Small intestine (tissue), 7 donors: ENCODE results near the gene MYCT1. TPM values are rescaled to one million over a fixed set of nuclear protein-coding genes. Genes with fewer than 3 reads are reported as not detected.
"Not testable (repeated sequence)": the region's sequence is repeated elsewhere in the genome, so short reads cannot be mapped to it uniquely, and the experiment has no call there.

Source experiments
- DNase-seq, 2 donors: peaks; one replicate each; pipeline versions ENCODE4 v3.0.0 to v3.0.0-alpha.2; 2013
- FAIRE-seq: peaks from 2 replicates; lab custom pipeline; 2012; peaks lifted over from hg19 to GRCh38; lab: Jason Lieb, UNC
- H3K27ac ChIP-seq, 3 donors: one replicate each; pipeline ENCODE4 v1.5.1; 2013; ENCODE audit warnings: low read length in 2 of 3, mild to moderate bottlenecking in 2 of 3, control low read depth in 1 of 3, inconsistent platforms in 1 of 3, low read depth in 1 of 3, moderate library complexity in 1 of 3
- H3K27me3 ChIP-seq, 3 donors: one replicate each; pipeline ENCODE4 v1.6.1; 2013; ENCODE audit warnings: low read length in 3 of 3, inconsistent platforms in 1 of 3; ENCODE audit not compliant: control insufficient read depth in 3 of 3, insufficient read depth in 3 of 3
- H3K36me3 ChIP-seq, 3 donors: one replicate each; pipeline ENCODE4 v1.6.1; 2013; ENCODE audit warnings: low read length in 3 of 3, inconsistent platforms in 1 of 3, low read depth in 1 of 3, mild to moderate bottlenecking in 1 of 3, moderate library complexity in 1 of 3; ENCODE audit not compliant: control insufficient read depth in 3 of 3, insufficient read depth in 2 of 3
- H3K4me1 ChIP-seq, 3 donors: one replicate each; pipeline ENCODE4 v1.6.1; 2013; ENCODE audit warnings: low read length in 2 of 3, inconsistent platforms in 1 of 3, low read depth in 1 of 3, mild to moderate bottlenecking in 1 of 3, moderate library complexity in 1 of 3; ENCODE audit not compliant: control insufficient read depth in 3 of 3, insufficient read depth in 2 of 3
- H3K4me3 ChIP-seq, 3 donors: one replicate each; pipeline ENCODE4 v1.5.1; 2013; ENCODE audit warnings: low read length in 3 of 3, control low read depth in 1 of 3, inconsistent platforms in 1 of 3, low read depth in 1 of 3, mild to moderate bottlenecking in 1 of 3, moderate library complexity in 1 of 3
- H3K9me3 ChIP-seq, 2 donors: one replicate each; pipeline ENCODE4 v1.6.1; 2013; ENCODE audit warnings: low read depth in 1 of 2, low read length in 1 of 2; ENCODE audit not compliant: control insufficient read depth in 2 of 2, insufficient read depth in 1 of 2
- WGBS, 3 donors: extraction: QIAGEN DNeasy Blood & Tissue Kit; methylation state at CpG; one replicate each; pipeline ENCODE4 v1.1.7; 2013; 5-methylcytosine and 5-hydroxymethylcytosine counted together
- polyA plus RNA-seq, 4 donors: library from polyadenylated mRNA; stranded (reverse) in 3 of 4; unstranded in 1 of 4; fragments of 200-250 nt in 3 of 4; fragments of 120-200 nt in 1 of 4; gene quantifications; one replicate each; pipeline versions ENCODE4 v1.2.1 to v1.2.3, GENCODE V29; 2013
- donor health status: healthy with polysubstance abuse.
- donor health status: control.
- donor health status: control.
- donor health status: Bipolar disorder and iron deficiency.
- donor health status: healthy.

The MYCT1 gene
- polyA plus RNA-seq, 4 donors: 0.45 to 10.3 (median 3.3) TPM

- Histone ChIP-seq H3K27me3 (no peaks in the 10 kb centered on the region), H3K9me3 (no peaks in the 10 kb centered on the region), H3K4me1 (no peaks in the 10 kb centered on the region), H3K27ac (no peak overlapping the region), H3K4me3 (no peak overlapping the region), H3K36me3 (no peaks in the 10 kb centered on the region)
- FAIRE-seq (no peak), DNase-seq (no peak)
- 19 to 30% (median 23%) methylated on average over 3 of the region's 3 CpGs for WGBS, 3 donors
Observed at GRCh38 chr6:152680879-152681517, 16.7 kb upstream of the MYCT1 start.

- Histone ChIP-seq H3K4me1 (no peaks in the 10 kb centered on the region), H3K4me3 (no peak overlapping the region), H3K36me3 (no peaks in the 10 kb centered on the region), H3K9me3 (no peaks in the 10 kb centered on the region), H3K27ac (no peak overlapping the region), H3K27me3 (no peaks in the 10 kb centered on the region)
- 17 to 50% (median 34%) methylated on average over 8 of the region's 8 CpGs for WGBS, 3 donors
- no peak for FAIRE-seq
- DNase-seq: no peak
Observed at GRCh38 chr6:152682141-152682540, 15.6 kb upstream of the MYCT1 start.

DNA sequence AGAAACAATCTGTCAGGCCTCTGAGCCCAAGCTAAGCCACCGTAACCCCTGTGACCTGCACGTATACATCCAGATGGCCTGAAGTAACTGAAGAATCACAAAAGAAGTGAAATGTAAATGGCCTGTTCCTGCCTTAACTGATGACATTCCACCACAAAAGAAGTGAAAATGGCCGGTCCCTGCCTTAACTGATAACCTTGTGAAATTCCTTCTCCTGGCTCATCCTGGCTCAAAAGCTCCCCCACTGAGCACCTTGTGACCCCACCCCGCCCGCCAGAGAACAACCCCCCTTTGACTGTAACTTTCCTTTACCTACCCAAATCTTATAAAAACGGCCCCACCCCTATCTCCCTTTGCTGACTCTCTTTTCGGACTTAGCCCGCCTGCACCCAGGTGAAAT, 14.8 kb upstream of the MYCT1 start:
- not testable (repeated sequence) for H3K36me3 ChIP-seq, H3K27ac ChIP-seq, H3K27me3 ChIP-seq, H3K4me3 ChIP-seq, H3K9me3 ChIP-seq, H3K4me1 ChIP-seq, FAIRE-seq, DNase-seq
- WGBS, 3 donors: 43 to 51% (median 47%) methylated on average over 8 of the region's 8 CpGs

- Histone ChIP-seq H3K27me3 (no peaks in the 10 kb centered on the region), H3K27ac (no peak overlapping the region), H3K36me3 (no peaks in the 10 kb centered on the region), H3K4me1 (no peaks in the 10 kb centered on the region), H3K4me3 (no peak overlapping the region), H3K9me3 (no peaks in the 10 kb centered on the region)
- DNase-seq (no peak), FAIRE-seq (no peak)
- 90 to 93% (median 90%) methylated on average over 12 of the region's 12 CpGs for WGBS, 3 donors
Observed at GRCh38 chr6:152685819-152686218, 11.9 kb upstream of the MYCT1 start.

DNA sequence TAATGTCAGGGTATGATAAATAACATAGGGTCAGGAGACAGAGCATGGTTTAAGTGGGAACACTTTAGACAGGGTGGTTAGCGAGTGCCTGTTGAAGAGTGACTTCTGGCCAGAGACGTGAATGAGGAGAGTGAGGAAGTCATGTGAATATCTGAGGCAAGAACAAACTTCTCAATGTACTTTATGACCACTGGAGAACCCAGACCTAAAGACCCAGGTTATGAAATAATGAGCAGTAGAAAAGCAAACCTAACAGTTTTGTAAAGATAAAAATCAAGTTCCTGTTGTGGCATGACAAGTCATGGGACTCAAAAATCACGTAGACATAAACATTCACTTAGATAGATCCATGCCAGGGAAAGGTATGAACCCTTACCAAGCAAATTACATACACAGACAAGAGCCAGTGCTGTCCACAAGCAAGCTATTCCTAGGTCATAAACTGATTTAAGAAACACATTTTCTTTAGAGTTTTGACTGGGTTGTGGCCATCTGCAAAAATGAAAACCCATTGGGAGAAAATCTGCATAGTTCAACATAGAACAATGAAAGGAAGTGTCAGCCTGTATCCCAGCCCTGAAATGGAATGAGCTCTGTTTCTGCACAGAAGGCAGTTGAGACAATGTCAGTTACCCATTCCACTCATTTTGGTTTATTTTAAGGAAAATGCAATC, 2.2 kb upstream of the MYCT1 start:
- peak overlapping the region in 1 of 3 donors; percentile 34 for H3K27ac ChIP-seq

GRCh38 chr6:152696522-152696921, 1.2 kb upstream of the MYCT1 start:
- no peak overlapping the region for H3K4me3 ChIP-seq
- peak overlapping the region in 1 of 3 donors; percentile 16 for H3K27ac ChIP-seq
- no peaks in the 10 kb centered on the region for H3K36me3 ChIP-seq
- 55 to 63% (median 58%) methylated on average over 2 of the region's 2 CpGs for WGBS, 3 donors
- H3K27me3 ChIP-seq: no peaks in the 10 kb centered on the region
- DNase-seq: no peak
- H3K9me3 ChIP-seq: no peaks in the 10 kb centered on the region
- no peak for FAIRE-seq
- H3K4me1 ChIP-seq: no peaks in the 10 kb centered on the region

More for the DNA sequence above, 2.2 kb upstream of the MYCT1 start:
- DNase-seq (no peak), FAIRE-seq (no peak)
- H3K27me3 ChIP-seq: no peaks in the 10 kb centered on the region
- no peaks in the 10 kb centered on the region for H3K36me3 ChIP-seq
- H3K4me1 ChIP-seq: no peaks in the 10 kb centered on the region
- H3K9me3 ChIP-seq: no peaks in the 10 kb centered on the region
- 52 to 67% (median 61%) methylated on average over 3 of the region's 3 CpGs for WGBS, 3 donors
- no peak overlapping the region for H3K4me3 ChIP-seq

DNA sequence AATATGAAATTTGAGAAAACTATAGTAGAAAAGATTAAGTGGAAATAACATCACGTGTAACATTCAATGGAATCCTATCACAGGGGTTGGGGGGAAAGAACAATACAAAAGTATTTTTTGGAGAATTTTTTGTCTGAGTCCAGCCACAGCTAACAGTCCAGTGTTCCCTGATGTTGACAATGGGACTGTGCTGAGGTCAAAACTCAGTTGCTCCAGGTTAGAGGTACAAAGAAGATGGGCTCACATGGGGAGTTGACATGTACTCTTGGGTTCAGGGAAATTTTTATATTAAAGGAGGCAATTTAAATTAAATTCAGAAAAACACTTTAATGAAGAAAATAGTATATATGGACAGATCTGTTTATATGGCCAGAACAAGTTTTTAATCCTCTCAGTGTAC, 995 bp downstream of the MYCT1 start:
- H3K9me3 ChIP-seq: no peaks in the 10 kb centered on the region
- H3K4me3 ChIP-seq: no peak overlapping the region
- H3K36me3 ChIP-seq: no peaks in the 10 kb centered on the region
- DNase-seq: no peak
- H3K4me1 ChIP-seq: no peaks in the 10 kb centered on the region
- 59 to 68% (median 66%) methylated on average over 1 of the region's 1 CpG for WGBS, 3 donors
- H3K27me3 ChIP-seq: peaks cover 0 to 2% (median 0%) of the 10 kb centered on the region in 3 donors
- FAIRE-seq: no peak
- peak overlapping the region in 1 of 3 donors; percentile 44 for H3K27ac ChIP-seq

DNA sequence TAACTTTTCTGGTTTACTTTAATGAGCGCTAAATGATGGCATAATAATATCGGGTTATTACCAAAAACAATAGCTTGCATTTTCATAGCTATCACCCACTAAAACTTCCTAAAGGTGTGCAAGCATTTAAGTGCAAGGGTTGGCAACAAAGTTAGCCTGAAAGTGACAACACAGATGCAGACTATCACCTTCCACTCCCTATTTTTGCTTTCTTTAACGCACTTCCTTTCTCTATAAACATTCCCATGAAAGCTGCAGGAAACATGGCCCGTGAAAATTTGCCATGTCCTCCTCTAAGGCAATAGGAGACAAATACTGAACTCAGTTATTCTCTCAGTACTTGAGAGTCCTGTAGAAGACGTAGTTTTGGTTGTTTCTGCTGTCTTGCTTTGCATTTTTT, 2.7 kb downstream of the MYCT1 start:
- no peak overlapping the region for H3K4me3 ChIP-seq
- H3K27ac ChIP-seq: no peak overlapping the region
- no peaks in the 10 kb centered on the region for H3K4me1 ChIP-seq
- FAIRE-seq: no peak
- WGBS, 3 donors: 45 to 61% (median 51%) methylated on average over 5 of the region's 5 CpGs
- peaks cover 0 to 2% (median 0%) of the 10 kb centered on the region in 3 donors for H3K27me3 ChIP-seq
- DNase-seq: no peak
- H3K36me3 ChIP-seq: no peaks in the 10 kb centered on the region
- H3K9me3 ChIP-seq: no peaks in the 10 kb centered on the region
